ENCODE results near the gene BACH2. TPM values are rescaled to one million over a fixed set of nuclear protein-coding genes. Genes with fewer than 3 reads are reported as not detected.
A peak's percentile ranks its signal among the peaks of the same experiment; 100 is the strongest.

Gene BACH2
- total and polyA plus RNA-seq, 4 donors, result 0.78 to 17.4 (median 3.2) TPM

- peak; percentile 77 for ATAC-seq (ENCODE audit: insufficient read depth, low FRiP score)
- peaks cover 0 to 19% (median 14%) of the 10 kb centered on the region in 5 donors for H3K4me1 ChIP-seq (ENCODE audit: control insufficient read depth in 5 of 5, insufficient read depth in 5 of 5, low read length in 5 of 5)
- H3K9me3 ChIP-seq (ENCODE audit: control insufficient read depth in 4 of 4, insufficient read depth in 3 of 4, low read length in 3 of 4), result no peaks in the 10 kb centered on the region
- 53 to 55% methylated on average over 11 of the region's 11 CpGs for WGBS, 2 donors
- TF ChIP-seq CTCF (IDR thresholded peaks at IDR 0.05; ENCODE audit: control extremely low read depth, extremely low read depth), result no peak
- no peaks in the 10 kb centered on the region for H3K36me3 ChIP-seq (ENCODE audit: control insufficient read depth in 4 of 4, insufficient read depth in 4 of 4, low read length in 4 of 4)
- no peaks in the 10 kb centered on the region for H3K27me3 ChIP-seq (ENCODE audit: control insufficient read depth in 3 of 3, insufficient read depth in 3 of 3, low read length in 2 of 3)
- peak overlapping the region; percentile 21 to 68 for H3K27ac ChIP-seq (ENCODE audit: low read depth in 1 of 2, low read length in 1 of 2)
- no peak overlapping the region for H3K4me3 ChIP-seq
- DNase-seq, result peak in 1 of 3 donors; percentile 41
- peak overlapping the region in 1 of 2 donors; percentile 1 for H3K9ac ChIP-seq (ENCODE audit: insufficient read depth in 1 of 2, low read length in 2 of 2)
Observed at GRCh38 chr6:90177544-90178383, 118.9 kb downstream of the BACH2 start.

GRCh38 chr6:90175627-90176538 is 120.8 kb downstream of the BACH2 start:
- Histone ChIP-seq H3K36me3 (ENCODE audit: control insufficient read depth in 4 of 4, insufficient read depth in 4 of 4, low read length in 4 of 4) (no peaks in the 10 kb centered on the region), H3K27me3 (ENCODE audit: control insufficient read depth in 3 of 3, insufficient read depth in 3 of 3, low read length in 2 of 3) (no peaks in the 10 kb centered on the region), H3K4me1 (ENCODE audit: control insufficient read depth in 5 of 5, insufficient read depth in 5 of 5, low read length in 5 of 5) (peaks cover 0 to 19% (median 13%) of the 10 kb centered on the region in 5 donors), H3K27ac (ENCODE audit: low read depth in 1 of 2, low read length in 1 of 2) (peak overlapping the region in 1 of 2 donors; percentile 45), H3K9me3 (ENCODE audit: control insufficient read depth in 4 of 4, insufficient read depth in 3 of 4, low read length in 3 of 4) (no peaks in the 10 kb centered on the region), H3K9ac (ENCODE audit: insufficient read depth in 1 of 2, low read length in 2 of 2) (no peak overlapping the region), H3K4me3 (no peak overlapping the region)
- DNase-seq, result peak in 2 of 3 donors; percentile 18 to 30
- no peak for ATAC-seq (ENCODE audit: insufficient read depth, low FRiP score)
- WGBS, 2 donors, result 64 to 65% methylated on average over 8 of the region's 8 CpGs
- TF ChIP-seq CTCF (IDR thresholded peaks at IDR 0.05; ENCODE audit: control extremely low read depth, extremely low read depth), result no peak

GRCh38 chr6:90173262-90173925 is 123.2 kb downstream of the BACH2 start:
- Histone ChIP-seq H3K4me1 (ENCODE audit: control insufficient read depth in 5 of 5, insufficient read depth in 5 of 5, low read length in 5 of 5) (peaks cover 0 to 16% (median 10%) of the 10 kb centered on the region in 5 donors), H3K27ac (ENCODE audit: low read depth in 1 of 2, low read length in 1 of 2) (no peak overlapping the region), H3K27me3 (ENCODE audit: control insufficient read depth in 3 of 3, insufficient read depth in 3 of 3, low read length in 2 of 3) (peaks cover 0 to 4% (median 0%) of the 10 kb centered on the region in 3 donors), H3K4me3 (no peak overlapping the region), H3K9ac (ENCODE audit: insufficient read depth in 1 of 2, low read length in 2 of 2) (no peak overlapping the region), H3K36me3 (ENCODE audit: control insufficient read depth in 4 of 4, insufficient read depth in 4 of 4, low read length in 4 of 4) (no peaks in the 10 kb centered on the region), H3K9me3 (ENCODE audit: control insufficient read depth in 4 of 4, insufficient read depth in 3 of 4, low read length in 3 of 4) (no peaks in the 10 kb centered on the region)
- ATAC-seq (ENCODE audit: insufficient read depth, low FRiP score), result no peak
- TF ChIP-seq CTCF (IDR thresholded peaks at IDR 0.05; ENCODE audit: control extremely low read depth, extremely low read depth), result no peak
- no peak for DNase-seq
- WGBS, 2 donors, result 62 to 71% methylated on average over 3 of the region's 3 CpGs
